GM18868 (cell line): ENCODE results near the gene EXOC2.
"Not testable (repeated sequence)": the region's sequence is repeated elsewhere in the genome, so short reads cannot be mapped to it uniquely, and the experiment has no call there.

Source experiments
- ATAC-seq: cut with Tn5 transposase; IDR thresholded peaks from one replicate; pipeline ENCODE4 v1.9.1; 2021; ENCODE audit warnings: mild to moderate bottlenecking, moderate library complexity; ENCODE audit not compliant: unreplicated experiment

EXOC2 gene

GRCh38 chr6:593139-593906, 99.6 kb downstream of the EXOC2 start:
- no peak for ATAC-seq

DNA sequence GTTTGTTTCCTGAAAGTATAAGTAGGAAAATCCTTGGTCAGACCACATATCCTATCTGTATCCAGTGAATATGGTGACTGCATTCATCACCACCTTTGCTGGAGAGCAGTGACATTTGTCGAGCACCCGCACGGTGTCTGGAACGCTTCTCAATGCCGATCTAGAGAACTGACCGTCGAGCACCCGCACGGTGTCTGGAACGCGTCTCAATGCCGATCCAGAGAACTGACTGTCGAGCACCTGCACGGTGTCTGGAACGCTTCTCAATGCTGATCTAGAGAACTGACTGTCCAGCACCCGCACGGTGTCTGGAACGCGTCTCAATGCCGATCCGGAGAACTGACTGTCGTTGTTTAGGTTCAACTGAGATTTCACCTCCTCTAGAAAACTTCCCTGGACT, 103.8 kb downstream of the EXOC2 start:
- ATAC-seq: no peak

DNA sequence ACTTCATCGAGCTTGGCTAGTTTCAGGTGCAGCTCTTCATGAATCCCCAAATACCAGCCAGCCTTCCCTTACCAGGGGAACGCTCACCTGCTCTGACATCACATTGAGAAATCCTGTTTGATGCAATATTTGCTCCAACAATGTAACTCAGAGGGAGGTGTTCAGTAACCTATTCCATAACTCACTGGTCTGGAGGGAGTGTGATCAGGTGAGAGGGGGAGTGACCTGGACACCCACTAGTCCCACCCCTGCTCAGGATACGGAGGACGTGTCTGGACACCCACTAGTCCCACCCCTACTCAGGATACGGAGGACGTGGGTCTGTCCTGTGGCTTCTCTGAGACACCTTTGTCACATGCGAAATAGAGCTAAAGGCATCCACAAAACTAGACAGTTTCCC, 106.4 kb downstream of the EXOC2 start:
- no peak for ATAC-seq

DNA sequence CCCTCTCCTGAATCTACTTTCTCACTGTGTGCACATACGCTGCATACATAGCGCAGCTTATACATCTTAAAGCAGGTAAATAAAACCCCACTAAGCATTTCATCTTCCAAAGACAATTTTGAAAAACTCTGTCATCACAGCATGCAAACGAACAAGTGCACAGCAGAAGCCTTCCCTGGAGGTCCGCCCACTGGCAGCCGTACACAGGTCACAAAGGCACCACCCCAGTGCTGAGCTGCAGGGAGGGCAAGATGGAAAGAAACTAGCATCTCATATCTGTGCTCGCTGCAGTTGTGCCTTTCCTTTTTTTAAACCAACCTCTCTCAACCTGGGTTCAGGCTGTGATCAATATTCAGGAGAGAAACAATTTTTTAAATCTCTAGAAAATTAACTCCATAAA, 109.3 kb downstream of the EXOC2 start:
- no peak for ATAC-seq

- no peak for ATAC-seq
These were observed 109.8 kb downstream of the EXOC2 start for GRCh38 chr6:583116-583515.

DNA sequence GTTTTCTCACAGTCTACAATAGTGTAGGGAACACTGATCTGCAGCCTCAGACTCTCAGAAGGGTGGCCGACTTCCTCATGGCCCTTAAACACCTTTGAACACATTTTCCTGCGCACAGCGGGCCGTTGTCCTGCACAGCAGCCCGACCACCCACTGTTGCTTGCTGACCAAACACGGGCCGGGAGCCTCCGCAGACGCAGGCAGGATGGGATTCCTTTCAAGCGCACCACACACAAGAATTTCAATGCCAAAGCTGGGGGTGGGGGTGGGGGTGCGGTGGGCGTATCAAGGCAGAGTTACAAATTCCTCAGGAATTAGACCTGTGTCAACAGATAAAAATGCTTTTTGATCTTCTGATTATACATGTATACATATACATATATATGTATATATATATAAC, 110.6 kb downstream of the EXOC2 start:
- no peak for ATAC-seq

DNA sequence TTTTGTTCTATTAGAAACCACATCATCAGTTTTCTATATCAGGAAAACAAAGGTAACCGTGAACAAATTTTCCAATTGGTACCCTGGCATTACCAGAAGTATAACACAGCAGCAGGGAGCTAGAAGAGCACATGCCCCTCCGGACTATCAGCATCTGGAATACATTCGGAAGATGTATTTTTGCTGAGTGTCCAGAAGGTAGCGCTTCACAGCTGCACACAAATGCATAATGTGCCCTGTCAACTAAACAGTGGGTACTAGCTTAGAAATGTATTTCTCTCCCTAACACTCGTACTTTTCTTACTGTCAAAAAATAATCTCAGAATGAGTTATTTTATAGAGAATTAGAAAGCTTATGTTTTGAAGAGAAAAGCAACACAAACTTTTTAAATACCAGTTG, 113.6 kb downstream of the EXOC2 start:
- ATAC-seq: no peak

DNA sequence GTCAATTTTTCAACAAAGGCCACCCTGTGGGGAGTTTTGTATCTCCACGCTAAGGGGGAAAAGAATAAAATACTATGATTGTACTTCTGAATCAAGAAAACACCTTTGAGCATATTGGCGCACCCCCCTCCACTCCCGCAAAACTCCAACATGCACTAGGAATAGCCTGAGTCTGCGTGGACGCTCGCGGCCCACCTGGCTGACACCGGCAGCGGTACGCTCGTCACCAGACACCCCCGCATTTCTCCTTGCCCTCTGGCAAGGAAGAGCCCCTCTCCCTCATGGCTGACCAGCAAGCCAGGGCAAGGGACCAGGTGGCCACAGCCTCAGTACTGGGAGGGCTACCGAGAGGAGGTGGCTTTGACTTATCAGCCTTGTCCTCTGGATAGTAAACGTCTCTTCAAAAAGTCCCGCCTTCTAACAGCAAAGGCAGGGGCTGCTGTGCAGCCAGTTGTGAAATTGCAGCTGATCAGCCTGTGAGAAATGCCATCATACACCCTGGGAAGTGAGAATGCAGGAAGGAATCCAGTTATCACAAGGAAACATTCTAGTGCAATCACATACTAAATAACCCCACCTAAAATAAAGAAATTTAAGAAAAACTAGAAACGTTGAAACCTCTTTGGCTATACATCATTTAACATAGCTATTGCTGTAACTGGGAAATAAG, 120.2 kb downstream of the EXOC2 start:
- ATAC-seq: no peak

- ATAC-seq: no peak
These were observed 121.0 kb downstream of the EXOC2 start for GRCh38 chr6:571892-572291.

DNA sequence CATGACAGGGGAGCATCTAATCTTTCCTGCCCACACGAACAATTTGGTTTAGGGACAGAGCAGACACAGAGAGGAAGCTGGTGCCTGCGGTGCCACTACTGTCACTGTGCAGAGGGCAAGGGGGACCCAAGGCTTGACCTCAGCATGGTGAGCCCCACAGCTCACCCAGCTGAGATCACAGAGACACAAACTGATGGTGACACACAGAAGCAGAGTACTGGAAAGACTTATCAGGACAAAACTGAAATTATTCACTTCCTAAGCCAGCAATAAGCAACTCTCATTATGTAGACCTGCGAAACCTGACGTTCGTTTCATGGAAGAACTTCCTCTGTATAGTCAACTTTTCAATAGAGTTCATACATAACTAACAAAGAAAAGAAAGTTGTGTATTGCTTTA, 122.1 kb downstream of the EXOC2 start:
- no peak for ATAC-seq

DNA sequence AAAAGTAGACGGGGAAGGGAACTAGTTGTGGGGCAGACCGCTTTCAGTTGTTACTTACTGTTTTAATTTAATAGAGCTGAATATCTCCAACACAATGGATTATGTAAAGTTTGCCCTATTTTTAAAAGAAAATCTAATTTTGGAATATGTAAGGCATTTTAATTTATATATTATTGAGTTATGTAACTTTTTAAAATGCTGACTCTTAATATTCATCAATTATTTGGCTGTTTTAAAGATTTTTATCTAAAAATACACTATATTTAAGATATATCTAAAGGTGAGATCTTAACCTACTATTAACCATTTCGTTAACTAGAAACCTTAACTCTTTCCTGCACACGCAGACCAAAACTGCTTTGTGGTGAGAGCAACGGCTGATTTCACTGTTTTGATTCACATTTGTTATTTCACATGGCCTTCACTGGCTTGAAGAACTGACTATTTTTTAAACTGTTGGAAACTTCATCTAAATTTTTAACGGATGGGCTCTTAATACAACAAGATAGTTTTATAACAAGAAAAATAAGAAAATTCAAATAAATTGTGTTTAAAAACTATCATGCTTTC, 123.9 kb downstream of the EXOC2 start:
- no peak for ATAC-seq

DNA sequence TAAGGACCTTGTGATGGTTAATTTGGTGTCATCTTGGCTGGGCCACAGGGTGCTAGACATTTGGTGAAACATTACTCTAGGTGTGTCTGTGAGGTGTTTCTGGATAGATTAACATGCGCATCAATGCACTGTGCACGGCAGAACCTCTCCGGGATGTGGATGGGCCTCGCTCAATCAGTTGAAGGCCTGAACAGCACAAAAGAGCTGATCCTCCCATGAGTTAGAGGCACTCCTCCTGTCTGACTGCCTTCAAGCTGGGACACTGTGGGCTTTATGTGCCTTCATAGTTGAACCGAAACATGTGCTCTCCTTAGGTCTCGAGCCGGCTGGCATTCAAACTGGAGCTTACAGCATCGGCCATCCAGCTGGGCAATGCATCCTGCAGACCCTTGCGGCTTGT, 124.9 kb downstream of the EXOC2 start:
- ATAC-seq: no peak

- ATAC-seq: no peak
These were observed 129.1 kb downstream of the EXOC2 start for GRCh38 chr6:563863-564262.

DNA sequence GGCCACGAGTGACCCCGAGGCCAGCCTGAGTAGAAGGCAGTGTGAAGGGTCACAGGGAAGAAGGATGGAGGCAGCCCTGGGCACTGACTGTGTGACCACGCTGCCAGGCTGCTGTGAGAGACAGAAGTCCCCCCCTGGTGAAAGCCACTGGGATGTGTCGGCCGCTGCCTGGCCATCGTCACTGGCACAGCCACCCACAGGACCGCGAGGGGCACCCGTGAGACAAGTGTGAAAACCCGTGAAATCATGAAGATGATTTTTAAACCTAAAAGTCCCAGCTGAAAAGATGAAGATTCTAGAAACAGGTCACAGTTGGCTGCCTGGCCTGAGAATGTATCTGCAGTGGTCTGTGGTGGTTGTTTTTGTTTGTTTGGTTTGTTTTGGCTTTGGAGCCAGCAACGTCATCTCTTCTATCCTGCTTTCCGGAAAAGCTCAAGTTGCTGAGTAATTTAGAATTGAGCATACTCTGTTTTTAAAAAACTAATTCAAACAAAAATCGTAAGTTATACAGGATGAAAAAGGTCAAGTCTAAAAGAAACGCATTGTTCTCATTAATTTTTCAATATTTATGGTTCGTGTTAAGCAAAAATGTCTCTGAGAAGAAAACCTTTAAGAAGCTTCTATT, 130.8 kb downstream of the EXOC2 start:
- no peak for ATAC-seq

GRCh38 chr6:561335-561734, 131.6 kb downstream of the EXOC2 start:
- ATAC-seq: not testable (repeated sequence)

DNA sequence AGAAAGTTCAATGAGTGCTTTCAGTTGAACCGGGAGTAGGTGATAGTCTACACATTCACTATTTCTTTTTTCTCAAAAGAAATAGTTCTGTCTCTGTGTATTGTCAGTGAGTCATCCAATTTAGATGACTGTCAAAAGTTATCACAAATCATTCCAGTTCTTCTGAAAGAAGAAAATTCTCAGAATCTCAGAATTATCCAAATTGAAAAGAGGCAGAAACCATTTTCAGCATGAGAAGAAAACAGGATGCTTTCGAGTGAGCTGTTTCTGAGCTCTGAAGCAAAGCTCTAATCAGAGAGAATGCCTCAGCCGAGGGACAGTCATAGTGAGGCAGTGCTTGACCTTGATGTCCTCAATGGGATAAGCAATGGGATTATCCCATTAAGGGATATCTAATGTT, 134.0 kb downstream of the EXOC2 start:
- ATAC-seq: no peak

DNA sequence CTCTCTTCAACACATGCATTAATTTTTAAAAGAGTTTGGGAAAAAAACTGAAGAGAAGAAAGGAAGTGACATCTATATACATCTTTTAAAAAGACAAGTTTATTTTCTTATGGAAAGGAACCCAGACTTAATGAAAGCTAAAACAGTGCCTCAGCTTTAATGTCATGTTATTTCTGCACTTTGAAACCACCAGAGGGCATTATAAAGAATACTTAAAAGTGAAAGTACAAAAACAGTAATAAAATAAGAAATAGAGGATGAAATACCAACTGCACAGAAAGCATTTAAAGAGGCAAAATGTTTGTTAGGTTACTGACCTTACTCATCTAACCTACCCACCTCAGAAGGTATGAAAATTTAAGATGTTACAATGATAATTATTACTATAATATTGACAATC, 134.8 kb downstream of the EXOC2 start:
- no peak for ATAC-seq

- ATAC-seq: no peak
These were observed 141.0 kb downstream of the EXOC2 start for GRCh38 chr6:551829-552350.

DNA sequence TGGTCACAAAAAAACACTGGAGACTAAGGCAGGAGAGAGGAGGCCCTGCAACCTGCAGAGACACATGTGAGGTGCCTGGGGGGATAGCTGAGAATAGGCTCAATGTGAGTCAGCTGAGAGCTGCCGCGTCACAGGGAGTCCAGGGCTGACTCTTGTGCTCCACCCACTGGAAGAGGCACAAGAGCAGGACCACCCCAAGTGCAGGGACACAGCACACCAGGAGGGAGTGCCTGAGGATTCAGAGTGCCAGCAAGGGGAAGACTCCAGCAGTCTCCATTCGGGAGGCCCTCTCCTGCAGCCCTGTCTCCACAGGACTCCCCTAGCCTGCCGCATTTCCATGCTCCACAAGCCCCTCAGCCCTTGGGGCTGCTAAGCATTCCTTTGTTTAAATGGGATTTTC, 141.5 kb downstream of the EXOC2 start:
- no peak for ATAC-seq

DNA sequence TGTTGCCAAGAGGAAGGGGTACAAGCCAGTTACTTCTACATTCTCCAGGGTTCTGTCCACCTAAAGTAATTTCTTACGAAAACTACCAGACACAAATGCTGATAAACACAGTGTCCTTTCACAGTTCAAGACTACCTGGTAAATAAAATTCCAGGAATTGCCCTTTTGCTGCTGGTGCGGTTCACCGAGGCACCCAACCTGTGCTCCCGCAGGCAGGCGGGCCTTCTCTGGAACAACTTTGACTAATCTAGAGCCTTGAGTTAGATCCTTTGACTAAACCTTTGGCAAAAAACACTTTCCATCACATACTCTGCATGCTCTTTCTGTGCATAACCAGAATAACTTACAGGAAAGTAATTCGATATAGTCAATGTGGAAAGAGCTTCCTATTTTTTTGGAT, 143.0 kb downstream of the EXOC2 start:
- ATAC-seq: no peak

GRCh38 chr6:548517-548916, 144.4 kb downstream of the EXOC2 start:
- ATAC-seq: no peak

- ATAC-seq: no peak
These were observed 144.8 kb downstream of the EXOC2 start for GRCh38 chr6:548091-548490.
